PFSK-1 (cell line): Measurements from ENCODE around the gene GRIN1.

Experiments used
- FOXP2 ChIP-seq: optimal IDR thresholded peaks from 2 replicates; pipeline ENCODE3; 2011; ENCODE audit warnings: borderline replicate concordance, control low read depth, inconsistent platforms; ENCODE audit not compliant: insufficient read depth; ENCODE audit errors: extremely low read length, extremely low read depth
- POLR2AphosphoS5 ChIP-seq: IDR thresholded peaks from 2 replicates; pipeline ENCODE4 v1.6.1; 2012; ENCODE audit warnings: low read depth, mild to moderate bottlenecking, control low read depth, low read length, moderate library complexity
- REST ChIP-seq, 2 experiments: IDR thresholded peaks; 2 replicates each; pipeline versions ENCODE4 v1.6.1 to v1.8.0; 2011 to 2012; ENCODE audit warnings: low read depth in 2 of 2, low read length in 2 of 2, control low read depth in 1 of 2, inconsistent platforms in 1 of 2, mild to moderate bottlenecking in 1 of 2, moderate library complexity in 1 of 2; ENCODE audit not compliant: insufficient read depth in 1 of 2
- SIN3A ChIP-seq: IDR thresholded peaks from 2 replicates; pipeline ENCODE4 v1.6.1; 2012; ENCODE audit warnings: mild to moderate bottlenecking, low read length, moderate library complexity, borderline replicate concordance; ENCODE audit not compliant: insufficient read depth
- TAF1 ChIP-seq: IDR thresholded peaks from 2 replicates; pipeline ENCODE4 v1.6.1; 2012; ENCODE audit warnings: low read length, control low read depth, borderline replicate concordance; ENCODE audit not compliant: insufficient read depth

Gene GRIN1

GRCh38 chr9:137180491-137180890 lies 41.5 kb downstream of the GRIN1 start:
- no peak for TF ChIP-seq TAF1
- TF ChIP-seq SIN3A = no peak
- TF ChIP-seq FOXP2 = no peak
- TF ChIP-seq POLR2AphosphoS5 = no peak
- no peak for TF ChIP-seq REST (IDR thresholded peaks at IDR 0.05; ENCODE audit: insufficient read depth in 1 of 2, low read depth in 2 of 2, low read length in 2 of 2)

GRCh38 chr9:137181680-137182079 lies 42.7 kb downstream of the GRIN1 start:
- TF ChIP-seq FOXP2 = no peak
- TF ChIP-seq REST (IDR thresholded peaks at IDR 0.05; ENCODE audit: insufficient read depth in 1 of 2, low read depth in 2 of 2, low read length in 2 of 2) = no peak
- TF ChIP-seq SIN3A = no peak
- no peak for TF ChIP-seq POLR2AphosphoS5
- TF ChIP-seq TAF1 = no peak

- no peak for TF ChIP-seq FOXP2
These were observed 43.9 kb downstream of the GRIN1 start for GRCh38 chr9:137182836-137183235.

- TF ChIP-seq SIN3A (no peak), TAF1 (no peak), FOXP2 (no peak), POLR2AphosphoS5 (no peak), REST (IDR thresholded peaks at IDR 0.05; ENCODE audit: insufficient read depth in 1 of 2, low read depth in 2 of 2, low read length in 2 of 2) (no peak)
These were observed 45.1 kb downstream of the GRIN1 start for GRCh38 chr9:137183980-137184595.

GRCh38 chr9:137184881-137185660 lies 46.1 kb downstream of the GRIN1 start:
- TF ChIP-seq FOXP2 (no peak), POLR2AphosphoS5 (no peak), REST (IDR thresholded peaks at IDR 0.05; ENCODE audit: insufficient read depth in 1 of 2, low read depth in 2 of 2, low read length in 2 of 2) (no peak)
